GM21526 (cell line): ENCODE results near the gene LDLRAD3.
"Not testable (repeated sequence)": the region's sequence is repeated elsewhere in the genome, so short reads cannot be mapped to it uniquely, and the experiment has no call there.

Experiments used
- ATAC-seq: cut with Tn5 transposase; IDR thresholded peaks from one replicate; pipeline ENCODE4 v1.9.1; 2021; ENCODE audit warnings: moderate library complexity; ENCODE audit not compliant: unreplicated experiment, low FRiP score

The LDLRAD3 gene

DNA sequence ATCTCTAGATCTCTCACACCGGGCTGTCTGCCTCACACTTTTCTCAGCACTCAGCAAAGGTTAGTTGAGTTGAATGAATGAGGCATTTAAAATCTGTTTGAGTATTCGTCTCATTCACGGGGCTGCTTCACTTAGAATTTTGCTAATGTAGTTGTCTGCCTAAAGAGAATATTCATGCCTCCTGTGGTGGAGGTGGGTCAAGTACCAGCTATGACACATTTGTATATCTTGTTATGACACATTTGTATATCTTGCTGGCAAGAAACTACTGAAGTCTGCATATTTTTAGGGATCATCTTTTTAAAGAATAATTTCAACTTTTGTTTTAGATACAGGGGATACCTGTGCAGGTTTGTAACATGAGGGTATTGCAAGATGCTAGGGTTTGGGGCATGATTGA is 43.1 kb downstream of the LDLRAD3 start:
- no peak for ATAC-seq

DNA sequence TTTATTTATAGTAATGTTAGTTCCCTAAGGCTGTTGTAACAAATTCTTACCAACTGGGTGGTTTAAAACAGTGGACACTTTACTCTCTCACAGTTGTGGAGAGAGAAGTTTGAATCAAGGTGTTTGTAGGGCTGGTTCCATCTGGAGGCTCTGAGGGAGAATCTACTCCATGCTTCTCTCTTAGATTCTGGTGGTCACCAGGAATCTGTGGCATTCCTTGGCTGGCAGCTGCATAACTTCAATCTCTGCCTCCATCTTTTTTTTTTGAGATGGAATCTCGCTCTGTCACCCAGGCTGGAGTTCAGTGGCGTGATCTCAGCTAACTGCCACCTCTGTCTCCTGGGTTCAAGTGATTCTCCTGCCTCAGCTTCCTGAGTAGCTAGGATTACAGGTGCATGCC is 46.3 kb downstream of the LDLRAD3 start:
- no peak for ATAC-seq

GRCh38 chr11:35990816-35991215 is 47.0 kb downstream of the LDLRAD3 start:
- no peak for ATAC-seq

GRCh38 chr11:35992548-35992947 is 48.7 kb downstream of the LDLRAD3 start:
- no peak for ATAC-seq

GRCh38 chr11:35994421-35994820 is 50.6 kb downstream of the LDLRAD3 start:
- ATAC-seq: no peak

GRCh38 chr11:35995681-35996271 is 51.9 kb downstream of the LDLRAD3 start:
- no peak for ATAC-seq

GRCh38 chr11:35997902-35998520 is 54.1 kb downstream of the LDLRAD3 start:
- ATAC-seq: no peak

DNA sequence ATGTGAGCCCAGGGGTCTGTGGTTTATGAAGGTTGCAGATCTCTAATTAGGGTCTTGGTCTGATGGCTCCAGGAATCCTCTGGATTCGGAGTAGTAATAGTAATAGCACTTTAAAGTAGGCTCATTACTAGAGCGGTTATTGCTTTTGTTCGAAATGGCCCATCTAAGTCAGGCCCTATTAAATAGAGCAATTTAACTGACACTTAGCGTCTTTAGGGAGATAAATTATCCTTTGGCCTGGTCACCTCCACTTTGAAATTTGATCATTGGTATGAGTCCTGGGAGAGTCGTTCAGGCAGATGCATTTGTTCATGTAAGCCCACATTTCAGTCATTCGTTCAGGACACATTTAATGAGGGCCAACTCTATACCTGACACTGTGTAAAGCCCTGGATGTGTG is 54.8 kb downstream of the LDLRAD3 start:
- no peak for ATAC-seq

GRCh38 chr11:36000616-36001190 is 56.8 kb downstream of the LDLRAD3 start:
- ATAC-seq: no peak

DNA sequence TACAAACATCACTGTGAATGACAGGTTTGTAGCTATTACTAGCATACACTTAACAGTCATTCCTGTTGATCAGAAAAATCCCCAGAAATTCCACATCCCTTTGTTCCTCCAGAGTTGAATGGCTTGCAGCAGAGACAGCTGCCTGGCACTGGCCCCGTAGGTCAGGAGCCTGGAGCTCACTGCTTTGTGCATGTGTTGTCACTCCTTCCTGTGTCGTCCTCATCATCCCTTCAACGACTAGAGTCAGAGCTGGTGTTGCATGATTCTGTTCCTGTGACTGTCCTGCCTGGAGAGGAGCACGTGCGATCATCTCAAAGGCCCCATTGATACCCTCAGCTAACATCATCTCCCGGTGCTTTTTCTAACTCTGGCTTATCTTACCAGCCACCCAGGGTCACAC is 58.3 kb downstream of the LDLRAD3 start:
- ATAC-seq: no peak

GRCh38 chr11:36002796-36003195 is 58.9 kb downstream of the LDLRAD3 start:
- no peak for ATAC-seq

DNA sequence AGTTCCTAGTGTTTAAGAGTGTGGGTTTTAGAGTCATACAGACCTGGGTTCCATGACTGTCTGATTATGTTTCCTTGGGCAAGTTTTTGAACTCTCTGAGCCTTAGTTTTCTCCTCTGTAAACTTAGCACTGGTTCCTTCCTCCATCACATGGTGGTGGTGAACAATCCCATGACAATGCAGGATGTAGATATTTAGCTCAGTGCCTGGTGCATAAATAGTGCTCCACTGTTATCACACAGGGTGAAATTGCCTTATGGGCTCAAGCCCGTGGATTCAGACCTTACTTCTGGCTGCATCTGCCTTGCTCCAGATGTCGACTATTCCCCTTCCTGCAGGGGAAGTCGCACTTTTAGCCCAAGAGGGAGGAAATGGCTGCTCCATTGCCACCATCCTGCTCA is 62.7 kb downstream of the LDLRAD3 start:
- no peak for ATAC-seq

DNA sequence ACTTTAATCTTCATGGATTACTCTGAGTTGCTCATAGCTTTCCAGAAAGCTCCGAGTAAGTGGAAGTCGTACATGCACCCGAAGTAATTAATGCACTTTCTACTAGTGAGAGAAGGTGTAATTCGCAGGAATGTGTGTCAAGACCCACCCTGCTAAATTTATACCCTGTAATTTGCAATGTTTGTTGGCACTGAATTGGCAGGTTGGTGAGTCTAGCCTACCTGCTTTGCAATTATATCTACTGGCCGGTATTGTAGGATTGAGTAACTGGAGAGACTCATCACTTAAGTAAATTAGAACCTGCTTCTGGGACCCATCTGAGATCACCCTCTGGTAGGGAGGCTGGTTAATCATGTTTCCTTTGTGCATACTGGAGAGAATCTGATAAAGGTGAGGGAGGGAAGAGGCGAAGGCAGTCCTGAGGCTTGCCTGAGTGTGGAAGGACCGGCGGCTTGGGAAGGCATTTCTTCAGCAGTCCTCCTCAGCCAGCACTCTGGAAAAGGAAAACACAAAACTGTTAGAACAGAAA is 63.3 kb downstream of the LDLRAD3 start:
- ATAC-seq: no peak

GRCh38 chr11:36008584-36008983 is 64.7 kb downstream of the LDLRAD3 start:
- ATAC-seq: no peak

GRCh38 chr11:36009473-36009872 is 65.6 kb downstream of the LDLRAD3 start:
- no peak for ATAC-seq

- ATAC-seq: no peak
Measured at GRCh38 chr11:36010010-36010740, 66.3 kb downstream of the LDLRAD3 start.

GRCh38 chr11:36011574-36011973 is 67.7 kb downstream of the LDLRAD3 start:
- no peak for ATAC-seq

- no peak for ATAC-seq
Measured at GRCh38 chr11:36012455-36012854, 68.6 kb downstream of the LDLRAD3 start.

- ATAC-seq: no peak
Measured at GRCh38 chr11:36012979-36013378, 69.1 kb downstream of the LDLRAD3 start.

DNA sequence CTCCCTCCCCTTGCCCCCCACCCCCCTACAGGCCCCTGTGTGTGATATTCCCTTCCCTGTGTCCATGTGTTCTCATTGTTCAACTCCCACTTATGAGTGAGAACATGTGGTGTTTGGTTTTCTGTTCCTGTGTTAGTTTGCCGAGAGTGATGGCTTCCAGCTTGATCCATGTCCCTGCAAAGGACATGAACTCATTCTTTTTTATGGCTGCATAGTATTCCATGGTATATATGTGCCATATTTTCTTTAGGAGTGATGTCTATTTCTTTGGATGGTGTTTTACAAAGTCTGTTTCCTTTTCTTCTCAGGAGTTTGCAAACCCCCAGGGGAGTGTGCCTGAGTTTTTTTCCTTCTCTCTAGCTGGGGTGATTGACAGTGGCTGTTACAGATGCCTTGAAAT is 69.6 kb downstream of the LDLRAD3 start:
- not testable (repeated sequence) for ATAC-seq
